Thymus (tissue), 11 donors: ENCODE results near the gene PFKM. TPM values are rescaled to one million over a fixed set of nuclear protein-coding genes. Genes with fewer than 3 reads are reported as not detected.
"Not testable (repeated sequence)": the region's sequence is repeated elsewhere in the genome, so short reads cannot be mapped to it uniquely, and the experiment has no call there.

ENCODE experiments used
- DNase-seq, 9 donors: peaks; one replicate each; pipeline ENCODE4 v3.0.0-alpha.2; 2013; ENCODE audit warnings: low spot score in 9 of 9, low read depth in 6 of 9, missing footprints in 1 of 9
- H3K27ac ChIP-seq, 2 donors: one replicate each; pipeline ENCODE4 v1.5.1; 2013; ENCODE audit warnings: control low read depth in 1 of 2, low read depth in 1 of 2, low read length in 1 of 2, mild to moderate bottlenecking in 1 of 2, moderate library complexity in 1 of 2
- H3K27me3 ChIP-seq, 2 donors: one replicate each; pipeline ENCODE4 v1.5.1; 2013; ENCODE audit warnings: low read length in 1 of 2; ENCODE audit not compliant: control insufficient read depth in 2 of 2, insufficient read depth in 1 of 2
- H3K36me3 ChIP-seq, 2 donors: one replicate each; pipeline ENCODE4 v1.5.1; 2013; ENCODE audit warnings: low read length in 1 of 2, mild to moderate bottlenecking in 1 of 2, moderate library complexity in 1 of 2; ENCODE audit not compliant: control insufficient read depth in 2 of 2, insufficient read depth in 2 of 2
- H3K4me1 ChIP-seq, 2 donors: one replicate each; pipeline ENCODE4 v1.5.1; 2013; ENCODE audit warnings: low read length in 2 of 2; ENCODE audit not compliant: control insufficient read depth in 2 of 2, insufficient read depth in 2 of 2
- H3K4me3 ChIP-seq, 2 donors: one replicate each; pipeline ENCODE4 v1.5.1; 2013; ENCODE audit warnings: low read length in 2 of 2, control low read depth in 1 of 2, mild to moderate bottlenecking in 1 of 2
- H3K9me3 ChIP-seq, 2 donors: one replicate each; pipeline ENCODE4 v1.5.1; 2013; ENCODE audit warnings: low read length in 1 of 2, mild to moderate bottlenecking in 1 of 2; ENCODE audit not compliant: control insufficient read depth in 2 of 2, insufficient read depth in 1 of 2
- WGBS: extraction: QIAGEN DNeasy Blood & Tissue Kit; methylation state at CpG from one replicate; pipeline ENCODE4 v1.1.7; 2013; 5-methylcytosine and 5-hydroxymethylcytosine counted together
- polyA plus RNA-seq: library from polyadenylated mRNA; stranded (reverse); fragments of 200-250 nt; gene quantifications from one replicate; pipeline ENCODE4 v1.2.3, GENCODE V29; 2013
- total RNA-seq: library from RNA; stranded (reverse); fragments of 120-200 nt; gene quantifications from one replicate; pipeline ENCODE4 v1.2.4, GENCODE V29; 2013
- donor health status: healthy.

The PFKM gene
- total and polyA plus RNA-seq, 2 donors = 12.8 to 16.1 TPM

GRCh38 chr12:48106681-48107613 lies 12.2 kb upstream of the PFKM start:
- no peaks in the 10 kb centered on the region for H3K9me3 ChIP-seq
- WGBS = 87% methylated on average over 5 of the region's 5 CpGs
- no peak for DNase-seq
- peak overlapping the region; percentile 56 to 96 for H3K27ac ChIP-seq
- peaks cover 2% of the 10 kb centered on the region in 2 donors for H3K27me3 ChIP-seq
- peak overlapping the region; percentile 76 to 77 for H3K4me3 ChIP-seq
- H3K36me3 ChIP-seq = no peaks in the 10 kb centered on the region
- H3K4me1 ChIP-seq = peaks cover 8 to 11% of the 10 kb centered on the region in 2 donors

- H3K9me3 ChIP-seq = no peaks in the 10 kb centered on the region
- no peak overlapping the region for H3K4me3 ChIP-seq
- no peak overlapping the region for H3K27ac ChIP-seq
- peaks cover 8 to 11% of the 10 kb centered on the region in 2 donors for H3K4me1 ChIP-seq
- no peaks in the 10 kb centered on the region for H3K36me3 ChIP-seq
- H3K27me3 ChIP-seq = peaks cover 2 to 6% of the 10 kb centered on the region in 2 donors
- DNase-seq = no peak
Observed at GRCh38 chr12:48109424-48109823, 9.7 kb upstream of the PFKM start.

- Histone ChIP-seq H3K4me3 (no peak overlapping the region), H3K9me3 (no peaks in the 10 kb centered on the region), H3K27me3 (peaks cover 2 to 8% of the 10 kb centered on the region in 2 donors), H3K4me1 (peaks cover 7 to 8% of the 10 kb centered on the region in 2 donors), H3K27ac (no peak overlapping the region), H3K36me3 (no peaks in the 10 kb centered on the region)
- no peak for DNase-seq
- WGBS = 89% methylated on average over 1 of the region's 1 CpG
Observed at GRCh38 chr12:48110691-48111311, 8.4 kb upstream of the PFKM start.

DNA sequence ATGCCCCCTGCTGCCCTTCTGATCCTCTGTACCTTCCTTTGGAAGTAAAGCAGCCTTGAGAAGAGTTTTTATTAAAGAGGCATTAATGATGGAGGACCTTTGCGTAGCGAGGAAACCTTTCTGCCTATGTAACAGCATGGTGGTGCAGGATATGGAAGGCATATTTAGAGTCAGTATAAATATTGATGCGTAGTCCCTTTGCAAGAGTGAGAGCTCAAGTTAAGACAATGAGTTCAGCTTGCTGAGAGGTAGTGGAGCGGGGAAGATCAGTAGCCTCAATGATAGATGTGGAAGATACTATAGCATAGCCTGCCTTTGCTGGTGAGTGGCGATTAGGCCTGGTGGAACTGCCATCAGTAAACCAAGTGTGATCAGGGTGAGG lies 7.9 kb upstream of the PFKM start:
- 98% methylated on average over 5 of the region's 5 CpGs for WGBS
- H3K4me3 ChIP-seq, H3K27ac ChIP-seq, H3K36me3 ChIP-seq, H3K9me3 ChIP-seq, DNase-seq, H3K27me3 ChIP-seq, H3K4me1 ChIP-seq: not testable (repeated sequence)

DNA sequence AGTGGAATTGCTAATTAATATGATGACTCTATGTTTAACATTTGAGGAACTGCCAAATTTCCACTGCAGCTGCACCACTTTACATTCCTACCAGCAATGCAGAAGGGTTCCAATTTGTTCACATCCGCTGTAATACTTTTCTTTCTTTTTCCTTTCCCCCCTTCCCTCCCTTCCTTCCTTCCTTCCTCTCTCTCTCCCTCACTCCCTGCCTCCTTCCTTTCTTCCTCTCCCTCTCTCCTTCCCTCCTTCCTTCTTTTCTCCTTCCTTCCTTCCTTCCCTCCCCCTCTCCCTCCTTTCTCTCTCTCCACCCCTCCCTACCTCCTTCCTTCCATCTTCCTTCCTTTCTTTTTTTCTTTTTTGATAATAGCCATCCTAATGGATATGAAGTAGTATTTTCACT lies 3.2 kb upstream of the PFKM start:
- 96% methylated on average over 1 of the region's 1 CpG for WGBS
- Histone ChIP-seq H3K27ac (no peak overlapping the region), H3K4me3 (no peak overlapping the region), H3K4me1 (peaks cover 10 to 11% of the 10 kb centered on the region in 2 donors), H3K36me3 (no peaks in the 10 kb centered on the region), H3K9me3 (no peaks in the 10 kb centered on the region), H3K27me3 (peaks cover 2 to 8% of the 10 kb centered on the region in 2 donors)
- DNase-seq = no peak

GRCh38 chr12:48118284-48118871 lies 786 bp upstream of the PFKM start:
- peaks cover 0 to 5% of the 10 kb centered on the region in 2 donors for H3K36me3 ChIP-seq
- peaks cover 0 to 6% of the 10 kb centered on the region in 2 donors for H3K27me3 ChIP-seq
- no peak overlapping the region for H3K4me3 ChIP-seq
- no peaks in the 10 kb centered on the region for H3K9me3 ChIP-seq
- H3K27ac ChIP-seq = no peak overlapping the region
- WGBS = 73% methylated on average over 3 of the region's 3 CpGs
- H3K4me1 ChIP-seq = peaks cover 10 to 11% of the 10 kb centered on the region in 2 donors
- DNase-seq = no peak

DNA sequence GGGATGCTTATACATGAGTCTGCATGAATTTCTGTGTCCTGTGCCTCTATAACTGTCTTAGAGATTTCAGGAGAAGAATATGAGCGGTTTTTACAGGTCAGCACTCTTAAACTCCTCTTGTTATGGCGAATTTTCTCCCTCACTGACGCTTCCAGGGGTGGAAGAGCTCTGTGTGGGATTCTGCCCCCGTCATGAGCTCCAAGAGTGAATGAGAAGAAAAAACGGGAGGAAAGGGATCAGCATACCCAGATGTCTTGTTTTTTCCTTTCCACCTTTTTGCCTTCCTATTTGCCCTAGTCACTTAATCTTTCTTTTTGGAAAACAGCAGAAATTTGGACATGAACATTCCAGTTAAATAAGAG lies 651 bp downstream of the PFKM start:
- peaks cover 10 to 11% of the 10 kb centered on the region in 2 donors for H3K4me1 ChIP-seq
- 42% methylated on average over 5 of the region's 5 CpGs for WGBS
- H3K9me3 ChIP-seq = no peaks in the 10 kb centered on the region
- peak overlapping the region; percentile 58 to 59 for H3K4me3 ChIP-seq
- peaks cover 0 to 8% of the 10 kb centered on the region in 2 donors for H3K36me3 ChIP-seq
- H3K27me3 ChIP-seq = peaks cover 0 to 2% of the 10 kb centered on the region in 2 donors
- H3K27ac ChIP-seq = no peak overlapping the region
- no peak for DNase-seq

- peaks cover 10 to 11% of the 10 kb centered on the region in 2 donors for H3K4me1 ChIP-seq
- peaks cover 0 to 8% of the 10 kb centered on the region in 2 donors for H3K36me3 ChIP-seq
- no peaks in the 10 kb centered on the region for H3K27me3 ChIP-seq
- no peak overlapping the region for H3K27ac ChIP-seq
- no peak for DNase-seq
- no peaks in the 10 kb centered on the region for H3K9me3 ChIP-seq
- WGBS = 97% methylated on average over 1 of the region's 1 CpG
- no peak overlapping the region for H3K4me3 ChIP-seq
Observed at GRCh38 chr12:48121522-48121921, 2.4 kb downstream of the PFKM start.
